ENCODE results near the gene NOVA2. TPM values are rescaled to one million over a fixed set of nuclear protein-coding genes. Genes with fewer than 3 reads are reported as not detected.

NOVA2 gene
- polyA plus RNA-seq, 6 donors from 2014 or later = not detected

DNA sequence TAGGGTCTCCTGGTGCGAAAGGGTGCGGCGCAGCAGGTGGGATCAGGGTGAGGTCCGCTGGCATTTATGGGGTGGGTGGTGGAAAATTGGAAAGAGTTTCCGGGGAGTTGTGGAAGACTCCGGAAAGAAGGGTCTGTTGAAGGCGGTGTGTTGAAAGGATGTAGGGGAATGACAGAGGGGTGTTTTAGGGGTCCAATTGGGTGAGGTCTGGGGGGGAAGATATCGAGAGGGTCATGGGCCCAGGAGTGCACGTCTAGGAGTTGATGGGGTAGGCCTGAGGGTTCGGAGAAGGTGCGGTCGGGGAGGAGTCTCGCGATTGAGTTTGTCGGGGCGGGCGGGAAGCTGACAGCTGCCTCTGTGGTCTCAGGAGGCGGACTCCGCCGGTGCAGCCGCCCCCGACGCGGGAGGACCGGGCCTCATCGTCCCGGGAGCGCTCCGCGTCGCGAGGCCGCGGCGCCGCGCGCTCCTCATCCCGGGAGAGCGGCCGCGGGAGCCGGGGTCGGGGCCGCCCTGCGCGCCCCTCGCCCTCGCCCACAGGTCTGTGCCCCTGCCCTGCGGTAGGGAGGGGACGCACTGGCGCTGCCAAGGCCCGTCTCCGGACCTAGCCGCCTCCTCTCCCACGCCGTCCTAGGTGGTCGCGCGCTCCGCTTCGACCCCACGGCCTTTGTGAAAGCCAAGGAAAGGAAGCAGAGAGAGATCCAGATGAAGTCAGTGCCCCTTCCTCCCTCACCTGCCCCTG, 42.2 kb upstream of the NOVA2 start:
- peaks cover 0 to 2% (median 0%) of the 10 kb centered on the region in 7 donors for H3K9me3 Mint-ChIP-seq

DNA sequence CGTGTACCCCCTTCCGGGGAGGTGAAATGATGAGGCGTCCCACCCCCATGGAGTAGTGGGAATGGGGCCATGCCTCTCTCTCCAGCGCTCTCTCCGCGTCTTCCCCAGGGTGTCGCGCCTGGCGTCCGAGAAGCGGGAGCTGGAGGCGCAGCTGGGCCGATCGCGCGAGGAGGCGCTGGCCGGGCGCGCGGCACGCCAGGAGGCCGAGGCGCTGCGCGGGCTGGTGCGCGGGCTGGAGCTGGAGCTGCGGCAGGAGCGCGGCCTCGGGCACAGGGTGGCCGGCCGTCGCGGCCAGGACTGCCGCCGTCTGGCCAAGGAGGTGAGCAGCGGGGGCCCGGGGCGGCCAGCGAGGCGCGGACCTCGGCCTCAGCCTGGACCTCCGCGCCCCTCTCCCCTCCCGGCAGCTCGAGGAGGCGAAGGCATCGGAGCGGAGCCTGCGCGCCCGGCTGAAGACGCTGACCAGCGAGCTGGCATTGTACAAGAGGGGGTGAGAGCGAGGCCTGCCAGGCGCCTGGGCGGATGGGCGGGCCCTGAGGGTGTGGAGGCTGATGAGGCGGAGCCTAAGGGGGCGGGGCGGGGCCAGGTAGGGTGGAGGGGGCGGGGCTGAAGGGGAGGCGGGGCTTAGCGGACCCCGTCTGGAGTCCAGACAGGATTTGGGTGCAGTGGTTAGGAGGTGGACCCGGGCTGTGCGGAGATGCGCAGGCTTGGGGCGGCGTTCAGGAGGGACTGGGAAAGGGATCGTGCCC, 41.4 kb upstream of the NOVA2 start:
- Mint-ChIP-seq H3K27ac (peak overlapping the region in 1 of 6 donors; percentile 79), H3K27me3 (peaks cover 11 to 26% (median 20%) of the 10 kb centered on the region in 3 donors), H3K36me3 (peaks cover 0 to 4% of the 10 kb centered on the region in 2 donors), H3K9me3 (peaks cover 0 to 2% (median 0%) of the 10 kb centered on the region in 7 donors), H3K4me1 (peaks cover 20 to 23% (median 22%) of the 10 kb centered on the region in 3 donors), H3K4me3 (peak overlapping the region; percentile 83 to 93 (median 86))
- ATAC-seq (ENCODE audit: low read depth in 2 of 2) (peak; percentile 69 to 73), DNase-seq (peak; percentile 44)

More for the DNA sequence above, 42.2 kb upstream of the NOVA2 start:
- ATAC-seq (ENCODE audit: low read depth in 2 of 2) (peak; percentile 50 to 58), DNase-seq (peak; percentile 19)
- Mint-ChIP-seq H3K4me1 (peaks cover 20 to 23% (median 22%) of the 10 kb centered on the region in 3 donors), H3K36me3 (peaks cover 0 to 4% of the 10 kb centered on the region in 2 donors), H3K4me3 (peak overlapping the region; percentile 87 to 96 (median 94)), H3K27me3 (peaks cover 11 to 26% (median 20%) of the 10 kb centered on the region in 3 donors), H3K27ac (peak overlapping the region in 3 of 6 donors; percentile 49 to 93 (median 54))

DNA sequence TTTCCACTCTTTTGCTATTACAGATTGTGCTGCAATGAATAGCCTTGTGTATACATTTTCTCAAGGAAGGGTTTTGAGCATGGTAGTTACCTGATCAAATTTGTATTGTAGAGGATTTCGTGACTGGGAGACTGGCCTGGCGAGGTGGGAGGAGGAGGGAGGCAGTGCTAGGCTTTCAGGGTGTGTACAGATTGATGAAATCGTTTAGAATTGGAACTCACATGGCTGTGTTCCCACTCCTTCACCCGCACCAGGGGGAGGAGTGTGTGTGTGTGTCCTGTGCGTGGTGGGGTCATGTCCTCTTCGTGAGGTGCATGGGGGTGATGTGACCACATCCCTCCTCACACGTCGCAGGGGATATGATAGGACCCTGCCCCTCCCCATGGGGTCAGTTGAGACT, 40.9 kb upstream of the NOVA2 start:
- Mint-ChIP-seq H3K9me3 (peaks cover 0 to 2% (median 0%) of the 10 kb centered on the region in 7 donors), H3K4me3 (peak overlapping the region; percentile 48 to 88 (median 80)), H3K36me3 (peaks cover 0 to 4% of the 10 kb centered on the region in 2 donors), H3K27ac (peak overlapping the region in 2 of 6 donors; percentile 79), H3K27me3 (peaks cover 11 to 26% (median 20%) of the 10 kb centered on the region in 3 donors), H3K4me1 (peaks cover 20 to 23% (median 23%) of the 10 kb centered on the region in 3 donors)
- DNase-seq (no peak), ATAC-seq (ENCODE audit: low read depth in 2 of 2) (no peak)

DNA sequence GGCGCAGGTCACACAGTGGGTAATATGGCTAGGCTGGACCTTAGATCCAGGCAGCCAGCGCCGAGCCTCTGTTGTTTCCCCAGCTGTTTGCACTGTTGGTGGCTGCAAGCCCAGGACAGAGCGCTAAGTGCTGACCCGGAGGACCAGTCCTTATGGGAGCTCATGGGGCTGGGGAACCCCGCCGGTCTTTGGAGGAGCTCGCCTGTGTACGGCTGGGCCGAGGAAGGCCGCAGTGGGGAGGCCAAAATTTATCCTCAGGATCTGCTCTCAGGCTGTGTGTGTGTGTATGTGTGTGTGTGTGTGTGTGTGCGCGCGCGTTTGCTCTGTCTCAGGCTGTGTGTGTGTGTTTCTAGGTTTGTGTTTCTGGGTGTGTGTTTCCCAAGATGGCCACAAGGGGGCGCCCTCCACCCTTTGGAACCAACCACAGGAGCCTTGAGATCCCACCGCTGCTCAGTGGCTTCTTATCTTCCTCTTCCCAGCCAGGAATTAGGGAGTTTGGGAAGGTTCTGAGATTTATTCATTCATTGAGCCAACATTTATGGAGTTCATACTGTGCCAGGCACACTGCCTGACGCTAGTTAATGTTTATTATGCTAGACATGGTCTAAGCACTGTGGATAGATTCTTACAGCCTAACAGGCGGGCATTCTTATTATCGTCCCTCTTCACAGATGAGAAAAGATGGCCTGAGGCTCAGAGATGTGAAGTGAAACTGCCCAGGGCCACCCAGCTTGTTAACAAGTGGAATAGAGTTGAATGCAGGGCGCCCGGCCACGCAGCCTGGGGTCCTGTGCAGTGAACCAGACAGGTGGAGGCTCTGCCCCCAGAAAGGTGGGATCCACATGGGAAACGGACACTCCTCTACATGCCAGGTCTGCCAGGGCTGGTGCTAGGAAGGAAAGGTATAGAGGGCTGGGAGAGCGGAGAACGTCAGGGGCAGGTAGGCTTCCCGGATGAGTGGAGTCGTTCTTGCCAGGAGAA, 36.2 kb upstream of the NOVA2 start:
- Mint-ChIP-seq H3K36me3 (peaks cover 0 to 16% of the 10 kb centered on the region in 2 donors), H3K4me1 (peaks cover 4 to 13% (median 7%) of the 10 kb centered on the region in 3 donors), H3K9me3 (no peaks in the 10 kb centered on the region), H3K4me3 (peak overlapping the region in 1 of 8 donors; percentile 16), H3K27ac (peak overlapping the region in 4 of 6 donors; percentile 28 to 88 (median 42)), H3K27me3 (peaks cover 6 to 8% (median 6%) of the 10 kb centered on the region in 3 donors)
- DNase-seq = peak; percentile 46
- ATAC-seq (ENCODE audit: low read depth in 2 of 2) = peak; percentile 47 to 60

DNA sequence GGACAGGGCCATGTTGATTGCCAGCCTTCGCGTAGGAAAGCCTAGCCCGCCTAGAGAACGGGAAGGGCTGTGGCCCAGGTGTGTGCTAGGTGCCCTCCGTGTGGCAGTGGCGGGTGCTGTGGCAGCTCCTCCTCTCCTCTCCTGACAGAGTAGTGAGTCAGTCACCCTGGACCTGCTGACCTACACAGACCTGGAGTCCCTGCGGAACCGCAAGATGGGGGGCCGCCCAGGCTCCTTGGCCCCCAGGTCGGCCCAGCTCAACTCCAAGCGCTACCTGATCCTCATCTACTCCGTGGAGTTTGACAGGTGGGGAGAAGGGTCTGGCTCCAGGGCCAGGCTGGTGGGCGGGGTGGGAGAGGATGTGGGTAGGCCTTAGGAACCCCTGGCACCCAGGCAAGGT, 32.7 kb upstream of the NOVA2 start:
- Mint-ChIP-seq H3K9me3 (no peaks in the 10 kb centered on the region), H3K4me1 (peaks cover 2 to 8% (median 4%) of the 10 kb centered on the region in 3 donors), H3K27ac (no peak overlapping the region), H3K4me3 (no peak overlapping the region), H3K36me3 (peaks cover 0 to 12% of the 10 kb centered on the region in 2 donors), H3K27me3 (no peaks in the 10 kb centered on the region)
- DNase-seq (no peak), ATAC-seq (ENCODE audit: low read depth in 2 of 2) (no peak)

DNA sequence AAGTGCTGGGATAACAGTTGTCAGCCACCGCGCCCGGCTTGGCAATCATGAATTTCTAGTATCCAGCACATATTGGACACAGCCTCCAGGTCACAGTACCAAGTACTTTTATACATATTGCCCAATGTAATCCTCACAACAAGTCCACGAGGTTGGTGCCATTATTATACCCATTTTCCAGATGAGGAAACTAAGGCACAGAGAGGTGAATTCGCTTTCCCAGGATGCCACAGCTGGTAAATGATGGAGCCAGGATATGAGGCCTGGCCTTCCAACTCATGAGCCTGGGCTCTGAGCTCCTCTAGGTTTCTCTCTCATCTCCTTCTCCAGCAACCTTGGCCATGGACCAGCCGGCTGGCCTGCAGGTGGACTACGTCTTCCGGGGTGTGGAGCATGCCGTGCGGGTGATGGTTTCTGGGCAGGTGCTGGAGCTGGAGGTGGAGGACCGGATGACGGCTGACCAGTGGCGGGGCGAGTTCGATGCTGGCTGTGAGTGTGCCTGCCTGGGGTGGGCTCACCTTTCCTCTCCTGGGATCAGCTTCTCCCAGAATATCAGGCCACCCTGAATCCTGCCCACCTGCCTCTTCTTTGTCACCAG, 29.1 kb upstream of the NOVA2 start:
- Mint-ChIP-seq H3K36me3 (peaks cover 12 to 15% of the 10 kb centered on the region in 2 donors), H3K27me3 (peaks cover 9 to 26% (median 23%) of the 10 kb centered on the region in 3 donors), H3K4me1 (peaks cover 28 to 34% (median 28%) of the 10 kb centered on the region in 3 donors), H3K4me3 (no peak overlapping the region), H3K27ac (peak overlapping the region in 1 of 6 donors; percentile 70), H3K9me3 (peaks cover 0 to 2% (median 0%) of the 10 kb centered on the region in 7 donors)
- DNase-seq = no peak
- ATAC-seq (ENCODE audit: low read depth in 2 of 2) = no peak

DNA sequence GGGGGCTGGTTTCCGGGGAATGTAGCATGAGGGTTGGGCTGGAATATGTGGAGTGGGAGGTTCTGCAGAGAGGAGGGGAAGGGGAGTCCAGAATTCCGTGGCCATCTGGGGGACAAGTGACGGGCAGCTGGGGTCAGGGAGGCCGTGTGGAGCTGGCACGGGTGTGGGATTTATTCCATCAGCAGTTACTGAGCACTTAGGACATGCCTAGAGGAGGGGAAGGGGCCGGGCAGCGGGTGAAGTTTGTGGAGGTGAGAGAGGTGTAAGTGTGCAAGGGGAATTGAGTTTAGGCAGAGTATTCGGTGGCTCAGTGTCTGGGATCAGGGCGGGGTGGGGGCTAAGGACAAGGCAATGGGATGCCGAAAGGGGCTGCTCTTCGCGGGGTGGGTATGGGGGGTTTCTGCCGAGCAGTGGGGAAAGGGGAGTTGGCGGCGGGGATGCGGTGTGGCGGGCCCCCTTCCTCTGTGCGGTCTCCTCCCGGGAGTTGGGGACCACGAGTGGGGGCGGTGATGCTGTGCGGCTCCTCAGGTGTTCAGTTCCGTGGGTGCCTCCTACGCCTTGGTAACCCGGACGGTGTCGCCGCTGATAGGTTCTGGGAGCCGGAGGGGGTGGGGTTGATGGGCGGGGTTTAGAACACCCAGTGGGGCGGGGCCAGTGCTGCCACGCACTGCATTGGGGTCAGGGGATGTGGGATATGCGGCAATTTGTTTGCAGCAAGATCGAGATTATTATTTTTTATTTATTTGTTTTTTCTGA, 27.0 kb upstream of the NOVA2 start:
- ATAC-seq (ENCODE audit: low read depth in 2 of 2) (peak; percentile 96 to 99), DNase-seq (peak; percentile 39)
- Mint-ChIP-seq H3K27me3 (peaks cover 9 to 26% (median 23%) of the 10 kb centered on the region in 3 donors), H3K36me3 (peaks cover 11 to 22% of the 10 kb centered on the region in 2 donors), H3K4me3 (peak overlapping the region; percentile 51 to 83 (median 70)), H3K4me1 (peaks cover 30 to 40% (median 34%) of the 10 kb centered on the region in 3 donors), H3K9me3 (peaks cover 0 to 2% (median 0%) of the 10 kb centered on the region in 7 donors), H3K27ac (peak overlapping the region in 4 of 6 donors; percentile 34 to 92 (median 58))

DNA sequence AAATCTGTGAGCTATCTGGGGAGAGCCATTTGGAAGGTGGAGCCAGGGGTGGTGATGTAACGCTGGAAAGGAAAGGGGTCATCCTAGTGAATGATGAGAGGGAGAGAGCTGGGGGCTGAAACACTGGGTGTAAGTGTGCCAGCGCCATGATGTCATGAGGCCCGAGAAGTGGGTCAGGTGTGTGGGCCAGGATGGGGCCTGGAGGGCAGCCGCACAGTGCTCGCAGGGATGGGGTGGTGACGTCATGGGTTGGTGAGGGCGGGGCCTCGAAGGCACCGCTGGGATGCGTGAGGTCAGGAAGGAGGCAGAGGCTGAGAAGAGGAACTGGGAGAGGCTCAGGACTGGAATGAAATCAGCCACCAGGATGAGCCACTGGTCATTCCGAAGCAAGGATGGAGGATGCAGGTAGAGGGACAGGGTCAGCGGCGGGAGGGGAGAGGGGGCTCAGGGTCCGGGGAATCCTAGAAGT, 26.0 kb upstream of the NOVA2 start:
- H3K27ac Mint-ChIP-seq = peak overlapping the region in 2 of 6 donors; percentile 39 to 63
- DNase-seq (no peak), ATAC-seq (ENCODE audit: low read depth in 2 of 2) (no peak)
- peaks cover 9 to 26% (median 23%) of the 10 kb centered on the region in 3 donors for H3K27me3 Mint-ChIP-seq
- H3K9me3 Mint-ChIP-seq = peaks cover 0 to 2% (median 0%) of the 10 kb centered on the region in 7 donors
- peak overlapping the region in 7 of 8 donors; percentile 29 to 76 (median 67) for H3K4me3 Mint-ChIP-seq
- peaks cover 6 to 22% of the 10 kb centered on the region in 2 donors for H3K36me3 Mint-ChIP-seq
- H3K4me1 Mint-ChIP-seq = peaks cover 30 to 40% (median 34%) of the 10 kb centered on the region in 3 donors

DNA sequence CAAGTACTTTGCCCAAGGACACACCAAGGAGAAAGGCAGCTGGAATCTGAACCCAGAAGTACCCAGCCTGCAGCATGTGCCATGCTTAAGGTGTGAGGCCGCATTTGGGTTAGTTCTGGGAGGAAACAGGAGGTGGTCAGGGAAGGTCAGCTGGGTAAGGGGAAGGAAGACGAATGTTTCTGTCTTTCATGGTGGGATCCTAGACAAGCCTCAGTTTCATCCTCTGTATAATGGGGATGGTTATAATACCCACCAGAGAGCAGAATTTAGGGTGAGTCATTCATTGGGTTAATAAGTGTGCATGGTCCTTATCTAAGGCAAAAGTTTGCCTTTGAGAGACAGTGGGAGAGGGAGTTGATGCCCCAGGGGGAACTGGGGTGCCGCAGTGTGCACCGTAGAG, 25.2 kb upstream of the NOVA2 start:
- Mint-ChIP-seq H3K9me3 (peaks cover 0 to 2% (median 0%) of the 10 kb centered on the region in 7 donors), H3K27me3 (peaks cover 9 to 26% (median 23%) of the 10 kb centered on the region in 3 donors), H3K36me3 (peaks cover 6 to 22% of the 10 kb centered on the region in 2 donors), H3K4me3 (peak overlapping the region in 1 of 8 donors; percentile 48), H3K4me1 (peaks cover 30 to 40% (median 34%) of the 10 kb centered on the region in 3 donors), H3K27ac (peak overlapping the region in 2 of 6 donors; percentile 25 to 73)
- DNase-seq = no peak
- ATAC-seq (ENCODE audit: low read depth in 2 of 2) = no peak

DNA sequence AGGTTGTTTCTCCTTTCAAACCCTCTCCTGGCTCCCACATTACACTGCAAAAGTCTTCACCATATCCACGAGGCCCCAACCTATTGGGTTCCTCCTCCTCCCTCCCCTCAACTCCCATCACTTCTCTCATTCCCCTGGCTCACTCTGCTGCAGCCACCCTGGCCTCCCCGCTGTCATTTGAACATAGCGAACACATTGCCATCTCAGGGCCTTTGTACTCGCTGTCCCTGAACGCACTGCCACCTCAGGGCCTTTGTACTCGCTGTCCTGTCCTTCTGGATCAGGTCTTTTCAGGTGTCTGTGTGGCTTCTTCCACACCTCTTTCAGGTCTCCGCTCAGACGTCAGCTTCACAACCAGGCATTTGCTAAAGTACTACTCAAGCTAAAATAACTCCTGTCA, 23.3 kb upstream of the NOVA2 start:
- peaks cover 30 to 40% (median 34%) of the 10 kb centered on the region in 3 donors for H3K4me1 Mint-ChIP-seq
- peaks cover 6 to 22% of the 10 kb centered on the region in 2 donors for H3K36me3 Mint-ChIP-seq
- H3K9me3 Mint-ChIP-seq = peaks cover 0 to 2% (median 0%) of the 10 kb centered on the region in 7 donors
- peaks cover 9 to 26% (median 23%) of the 10 kb centered on the region in 3 donors for H3K27me3 Mint-ChIP-seq
- DNase-seq (no peak), ATAC-seq (ENCODE audit: low read depth in 2 of 2) (no peak)
- peak overlapping the region in 3 of 6 donors; percentile 30 to 88 (median 70) for H3K27ac Mint-ChIP-seq
- H3K4me3 Mint-ChIP-seq = peak overlapping the region in 1 of 8 donors; percentile 49

DNA sequence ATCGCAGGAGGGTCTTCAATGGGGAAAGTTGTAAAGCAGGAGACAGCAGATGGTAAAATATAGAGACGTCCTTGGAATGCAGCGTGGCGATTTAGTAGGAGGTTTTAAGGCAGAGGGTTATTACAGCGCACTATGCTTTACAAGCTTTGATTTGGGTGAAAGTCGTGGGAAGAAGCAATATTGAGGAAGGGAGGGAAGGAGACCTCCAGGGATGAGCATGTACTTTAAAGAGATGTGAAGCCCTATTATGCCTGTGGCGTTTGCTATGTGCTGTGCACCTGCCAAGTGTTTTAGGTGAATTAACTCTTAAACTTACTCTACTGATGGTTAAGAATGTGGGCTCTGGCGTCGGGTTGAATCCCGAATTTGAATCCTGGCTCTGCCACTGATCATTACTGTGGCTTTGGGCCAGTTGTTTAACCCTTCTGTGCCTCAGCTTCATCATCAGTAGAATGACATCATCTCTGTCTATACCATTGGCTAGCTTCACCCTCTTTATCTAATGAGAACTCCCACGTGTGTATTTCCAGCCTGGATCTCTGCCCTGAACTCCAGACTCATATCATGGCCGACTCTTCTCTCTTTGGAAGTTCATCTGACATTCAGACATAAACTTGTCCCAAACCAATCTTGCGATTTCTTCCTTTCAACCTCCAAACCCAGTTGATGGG, 22.2 kb upstream of the NOVA2 start:
- Mint-ChIP-seq H3K4me1 (peaks cover 22 to 38% (median 27%) of the 10 kb centered on the region in 3 donors), H3K9me3 (peaks cover 0 to 2% (median 0%) of the 10 kb centered on the region in 7 donors), H3K36me3 (peaks cover 6 to 22% of the 10 kb centered on the region in 2 donors), H3K27ac (peak overlapping the region in 1 of 6 donors; percentile 50), H3K27me3 (peaks cover 13 to 25% (median 23%) of the 10 kb centered on the region in 3 donors), H3K4me3 (no peak overlapping the region)
- ATAC-seq (ENCODE audit: low read depth in 2 of 2) (no peak), DNase-seq (no peak)
